Spinal cord (tissue), 10 donors: ENCODE results near the gene HSPB1. TPM values are rescaled to one million over a fixed set of nuclear protein-coding genes. Genes with fewer than 3 reads are reported as not detected.
A peak's percentile ranks its signal among the peaks of the same experiment; 100 is the strongest.

ENCODE experiments used
- DNase-seq, 6 donors: peaks; one replicate each; pipeline versions ENCODE4 v3.0.0 to v3.0.0-alpha.2; 2013 to 2015; ENCODE audit warnings: low spot score in 6 of 6, low read depth in 4 of 6
- H3K27ac ChIP-seq: one replicate; pipeline ENCODE4 v1.5.1; 2013; ENCODE audit warnings: low read depth, low read length, control low read depth
- H3K27me3 ChIP-seq: one replicate; pipeline ENCODE4 v1.6.1; 2013; ENCODE audit warnings: low read length; ENCODE audit not compliant: control insufficient read depth, insufficient read depth
- H3K36me3 ChIP-seq: one replicate; pipeline ENCODE4 v1.6.1; 2013; ENCODE audit warnings: low read length; ENCODE audit not compliant: control insufficient read depth, insufficient read depth
- H3K4me1 ChIP-seq: one replicate; pipeline ENCODE4 v1.6.1; 2013; ENCODE audit warnings: low read length; ENCODE audit not compliant: control insufficient read depth, insufficient read depth
- H3K4me3 ChIP-seq: one replicate; pipeline ENCODE4 v1.5.1; 2013; ENCODE audit warnings: low read depth, low read length, control low read depth
- H3K9me3 ChIP-seq: one replicate; pipeline ENCODE4 v1.6.1; 2013; ENCODE audit warnings: low read length; ENCODE audit not compliant: control insufficient read depth, insufficient read depth
- WGBS: methylation state at CpG from one replicate; pipeline ENCODE4 v1.1.5; 2013; ENCODE audit warnings: missing lambda C conversion rate; ENCODE audit not compliant: insufficient coverage; 5-methylcytosine and 5-hydroxymethylcytosine counted together
- polyA plus RNA-seq, 2 donors: library from polyadenylated mRNA; unstranded; fragments of 120-200 nt; gene quantifications; one replicate each; pipeline ENCODE4 v1.2.1, GENCODE V29; 2013; ENCODE audit not compliant: insufficient read length in 2 of 2
- total RNA-seq, 2 donors: library from RNA; depleted of rRNA in 1 of 2; stranded (reverse); fragments of 120-200 nt in 1 of 2; fragments of >200 nt in 1 of 2; gene quantifications; one replicate each; pipeline versions ENCODE4 v1.2.3 to v1.2.4, GENCODE V29; 2013 to 2014
- donor health status: healthy.

HSPB1 gene
- total and polyA plus RNA-seq, 4 donors, result 17.4 to 214 (median 128) TPM

GRCh38 chr7:76315364-76315763 lies 12.9 kb downstream of the HSPB1 start:
- Histone ChIP-seq H3K9me3 (no peaks in the 10 kb centered on the region), H3K36me3 (peaks cover 5% of the 10 kb centered on the region), H3K27ac (no peak overlapping the region), H3K27me3 (no peaks in the 10 kb centered on the region), H3K4me3 (no peak overlapping the region), H3K4me1 (peaks cover 36% of the 10 kb centered on the region)
- DNase-seq, result no peak
- 77% methylated on average over 5 of the region's 5 CpGs for WGBS

- peaks cover 9% of the 10 kb centered on the region for H3K36me3 ChIP-seq
- no peaks in the 10 kb centered on the region for H3K27me3 ChIP-seq
- H3K9me3 ChIP-seq, result no peaks in the 10 kb centered on the region
- H3K27ac ChIP-seq, result peak overlapping the region; percentile 95
- peaks cover 29% of the 10 kb centered on the region for H3K4me1 ChIP-seq
- 43% methylated on average over 11 of the region's 14 CpGs for WGBS
- peak overlapping the region; percentile 89 for H3K4me3 ChIP-seq
- DNase-seq, result peak in 1 of 6 donors; percentile 58
Observed at GRCh38 chr7:76316984-76317781, 14.7 kb downstream of the HSPB1 start.

DNA sequence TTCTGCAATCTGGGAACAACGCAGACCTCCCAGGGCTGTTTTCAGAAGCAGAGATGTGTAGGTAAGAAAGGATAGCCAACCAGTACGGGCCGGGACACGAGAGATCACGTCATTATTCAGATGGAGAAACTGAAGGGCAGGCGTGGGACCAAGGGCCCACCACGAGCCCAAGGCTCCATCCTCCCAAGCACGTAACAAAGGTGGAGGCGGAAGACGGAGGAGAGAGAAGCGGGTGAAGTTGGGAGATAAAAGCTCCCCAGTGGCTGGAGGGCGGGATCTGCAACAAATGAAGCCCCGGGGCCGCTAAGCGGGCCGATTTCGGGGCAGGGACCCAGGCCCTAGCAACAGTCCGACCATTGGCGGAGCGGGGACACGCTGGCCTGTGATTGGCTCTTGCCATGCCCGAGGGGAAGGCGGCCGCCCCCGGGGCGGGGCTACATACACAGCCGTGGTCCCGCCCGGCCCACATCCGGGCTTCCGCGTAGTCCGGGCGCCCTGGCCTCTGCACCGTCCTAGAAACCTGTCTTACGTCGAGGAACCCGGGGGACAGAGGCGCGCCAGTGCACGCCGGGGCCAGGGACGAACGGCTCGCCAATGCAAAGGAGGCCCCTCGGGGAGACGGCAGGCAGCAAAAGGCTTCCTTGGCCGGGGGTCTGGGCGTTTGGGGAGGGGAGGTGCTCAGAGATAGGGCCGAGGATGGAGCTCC lies 15.5 kb downstream of the HSPB1 start:
- peak overlapping the region; percentile 89 for H3K4me3 ChIP-seq
- under 1% methylated on average over 48 of the region's 50 CpGs for WGBS
- DNase-seq, result peak; percentile 90 to 99 (median 95)
- no peaks in the 10 kb centered on the region for H3K9me3 ChIP-seq
- H3K27me3 ChIP-seq, result no peaks in the 10 kb centered on the region
- H3K36me3 ChIP-seq, result peaks cover 13% of the 10 kb centered on the region
- H3K27ac ChIP-seq, result peak overlapping the region; percentile 95
- H3K4me1 ChIP-seq, result peaks cover 29% of the 10 kb centered on the region

- WGBS, result 5% methylated on average over 19 of the region's 25 CpGs
- peak overlapping the region; percentile 89 for H3K4me3 ChIP-seq
- H3K27ac ChIP-seq, result peak overlapping the region; percentile 95
- peaks cover 28% of the 10 kb centered on the region for H3K4me1 ChIP-seq
- peak in 5 of 6 donors; percentile 27 to 86 (median 48) for DNase-seq
- no peaks in the 10 kb centered on the region for H3K27me3 ChIP-seq
- H3K9me3 ChIP-seq, result no peaks in the 10 kb centered on the region
- H3K36me3 ChIP-seq, result peaks cover 15% of the 10 kb centered on the region
Observed at GRCh38 chr7:76318488-76319353, 16.2 kb downstream of the HSPB1 start.

DNA sequence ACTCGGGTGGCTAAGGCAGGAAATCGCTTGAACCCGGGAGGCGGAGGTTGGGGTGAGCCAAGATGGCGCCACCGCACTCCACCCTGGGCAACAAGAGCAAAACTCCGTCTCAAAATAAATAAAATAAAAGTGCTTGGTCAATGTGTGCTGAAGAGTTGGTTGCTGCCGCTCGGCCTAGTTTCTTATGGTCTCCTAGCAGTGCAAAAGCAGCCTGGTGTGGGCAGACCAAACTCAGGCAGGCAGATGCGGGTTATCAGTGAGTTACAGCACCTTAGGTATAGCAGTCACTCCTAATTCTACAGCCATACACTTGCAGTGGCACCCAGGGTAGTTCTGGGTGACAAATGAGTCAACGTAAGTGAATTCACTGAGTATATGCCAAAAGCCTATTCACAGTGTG lies 22.6 kb downstream of the HSPB1 start:
- H3K4me3 ChIP-seq, result no peak overlapping the region
- H3K9me3 ChIP-seq, result no peaks in the 10 kb centered on the region
- no peak for DNase-seq
- H3K4me1 ChIP-seq, result no peaks in the 10 kb centered on the region
- 96% methylated on average over 4 of the region's 11 CpGs for WGBS
- H3K27ac ChIP-seq, result no peak overlapping the region
- H3K27me3 ChIP-seq, result no peaks in the 10 kb centered on the region
- peaks cover 50% of the 10 kb centered on the region for H3K36me3 ChIP-seq

- no peak overlapping the region for H3K27ac ChIP-seq
- WGBS, result 92% methylated on average over 4 of the region's 5 CpGs
- no peaks in the 10 kb centered on the region for H3K4me1 ChIP-seq
- DNase-seq, result no peak
- no peak overlapping the region for H3K4me3 ChIP-seq
- no peaks in the 10 kb centered on the region for H3K27me3 ChIP-seq
- H3K9me3 ChIP-seq, result no peaks in the 10 kb centered on the region
- H3K36me3 ChIP-seq, result peaks cover 47% of the 10 kb centered on the region
Observed at GRCh38 chr7:76325811-76326210, 23.3 kb downstream of the HSPB1 start.

DNA sequence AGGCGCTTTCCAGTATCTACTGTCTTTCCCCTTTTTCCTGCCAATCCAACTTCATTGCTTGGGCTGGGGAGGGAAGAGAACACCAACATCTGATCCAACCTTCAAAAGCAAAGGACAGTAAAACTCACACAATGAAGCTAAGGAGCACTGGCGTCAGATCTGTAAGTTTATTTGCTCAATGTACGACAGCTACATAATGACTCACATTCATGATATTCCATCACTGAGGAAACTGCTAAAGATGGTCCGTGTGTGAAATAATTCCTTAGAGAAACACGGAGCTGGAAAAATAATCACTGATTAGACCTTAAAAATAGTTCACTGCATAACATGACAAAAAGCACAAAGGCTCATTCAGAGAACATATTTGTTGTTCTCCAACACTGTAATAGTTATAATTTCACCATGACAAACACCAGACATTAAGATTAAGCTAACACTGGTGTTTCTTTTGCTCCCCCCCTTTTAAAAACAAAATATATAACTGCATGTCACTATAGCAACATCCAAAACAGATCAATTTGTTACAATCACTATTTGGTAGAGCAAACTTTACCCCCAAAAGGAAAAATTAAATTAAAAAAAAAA lies 24.3 kb downstream of the HSPB1 start:
- H3K27me3 ChIP-seq, result no peaks in the 10 kb centered on the region
- H3K27ac ChIP-seq, result no peak overlapping the region
- no peaks in the 10 kb centered on the region for H3K4me1 ChIP-seq
- no peak for DNase-seq
- H3K36me3 ChIP-seq, result peaks cover 48% of the 10 kb centered on the region
- no peak overlapping the region for H3K4me3 ChIP-seq
- 62% methylated on average over 2 of the region's 5 CpGs for WGBS
- no peaks in the 10 kb centered on the region for H3K9me3 ChIP-seq

DNA sequence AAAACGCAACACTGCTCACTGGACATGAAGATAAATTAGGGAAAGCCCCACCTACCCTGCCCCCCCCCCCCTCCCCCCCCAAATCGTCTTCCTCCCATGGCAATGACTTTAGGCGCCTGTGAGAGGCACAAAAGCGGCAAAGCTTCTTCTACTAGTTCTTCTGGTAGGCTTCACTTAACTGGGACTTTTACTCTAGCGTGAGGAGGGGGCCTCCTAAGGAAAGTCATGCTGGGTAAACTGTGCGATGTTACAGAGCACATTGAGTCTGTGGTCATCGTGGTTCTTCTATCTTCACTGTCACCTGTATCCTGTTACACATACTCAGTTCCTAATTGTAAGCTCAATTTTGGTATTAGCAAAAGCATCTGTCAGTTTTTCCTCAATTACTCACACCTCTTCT lies 25.1 kb downstream of the HSPB1 start:
- Histone ChIP-seq H3K4me1 (no peaks in the 10 kb centered on the region), H3K36me3 (peaks cover 45% of the 10 kb centered on the region), H3K4me3 (no peak overlapping the region), H3K27me3 (no peaks in the 10 kb centered on the region), H3K9me3 (no peaks in the 10 kb centered on the region), H3K27ac (no peak overlapping the region)
- no peak for DNase-seq
- no CpG with 5 or more reads among the region's 7 CpGs for WGBS

- H3K27me3 ChIP-seq, result no peaks in the 10 kb centered on the region
- no peak overlapping the region for H3K27ac ChIP-seq
- no peaks in the 10 kb centered on the region for H3K4me1 ChIP-seq
- no peak for DNase-seq
- no peak overlapping the region for H3K4me3 ChIP-seq
- no peaks in the 10 kb centered on the region for H3K9me3 ChIP-seq
- peaks cover 45% of the 10 kb centered on the region for H3K36me3 ChIP-seq
- WGBS, result 84% methylated on average over 6 of the region's 15 CpGs
Observed at GRCh38 chr7:76328389-76328788, 25.9 kb downstream of the HSPB1 start.
